Upper lobe of left lung (tissue), 4 donors: ENCODE results near the gene NOB1.

Experiments used
- CTCF ChIP-seq, 6 experiments: fragments of 450-650 bp in 4 of 6; fragments of 200-600 bp in 2 of 6; sonication (generic) in 2 of 6; IDR thresholded peaks; one replicate each; pipeline ENCODE4 v1.5.1; 2016 to 2019; ENCODE audit warnings: antibody characterized with exemption in 6 of 6
- POLR2A ChIP-seq, 4 donors: fragments of 450-650 bp; IDR thresholded peaks; one replicate each; pipeline ENCODE4 v1.5.1; 2016 to 2017; ENCODE audit warnings: antibody characterized with exemption in 4 of 4, mild to moderate bottlenecking in 2 of 4

GRCh38 chr16:69769404-69769803 is 14.7 kb upstream of the NOB1 start:
- no peak for TF ChIP-seq POLR2A (IDR thresholded peaks at IDR 0.05)
- TF ChIP-seq CTCF (IDR thresholded peaks at IDR 0.05) = no peak
